Kidney epithelial cell (primary cell): Measurements from ENCODE around the gene ALOX5AP. TPM values are rescaled to one million over a fixed set of nuclear protein-coding genes. Genes with fewer than 3 reads are reported as not detected.

Source experiments
- DNase-seq: peaks from one replicate; pipeline ENCODE4 v3.0.0-alpha.2; 2010; ENCODE audit warnings: low read depth
- H3K27me3 ChIP-seq: 2 replicates; pipeline ENCODE4 v1.6.0; 2011; ENCODE audit warnings: low read length; ENCODE audit not compliant: control insufficient read depth, insufficient read depth
- H3K36me3 ChIP-seq: 2 replicates; pipeline ENCODE4 v1.5.1; 2011; ENCODE audit warnings: low read length; ENCODE audit not compliant: control insufficient read depth, insufficient read depth
- H3K4me3 ChIP-seq: 2 replicates; pipeline ENCODE4 v1.5.1; 2011; ENCODE audit warnings: low read depth, mild to moderate bottlenecking, control low read depth, low read length
- total RNA-seq: library from RNA; depleted of rRNA; stranded (reverse); fragments of >200 nt; gene quantifications from 2 replicates; pipeline ENCODE4 v1.2.3, GENCODE V29; 2015
- TF ChIP-seq, protein P1 (sequence below): IDR thresholded peaks from 2 replicates; pipeline ENCODE4 v1.5.1; 2011; ENCODE audit warnings: mild to moderate bottlenecking, moderate library complexity, low read length, control low read depth, inconsistent platforms; ENCODE audit not compliant: insufficient read depth, poor library complexity, severe bottlenecking

Gene ALOX5AP
- total RNA-seq, 1 donor from 2014 or later: 96.0 TPM

DNA sequence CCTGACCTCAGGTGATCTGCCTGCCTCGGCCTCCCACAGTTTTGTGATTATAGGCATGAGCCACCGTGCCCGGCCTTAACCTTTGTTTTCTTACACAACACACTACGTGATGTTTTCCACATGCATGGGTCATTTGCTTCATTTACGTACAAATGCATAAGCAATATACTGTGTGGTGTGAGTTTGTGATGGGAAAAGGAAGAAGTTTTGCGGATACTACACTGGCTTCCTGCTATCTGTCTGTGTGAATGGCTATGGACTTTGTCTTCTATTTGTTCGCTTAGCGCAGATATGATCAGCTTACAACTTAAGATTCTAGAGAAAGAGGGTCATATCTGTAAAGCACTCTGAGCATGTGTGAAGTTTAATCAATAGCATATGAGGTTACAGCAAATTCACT lies 5.5 kb upstream of the ALOX5AP start:
- Histone ChIP-seq H3K36me3 (no peaks in the 10 kb centered on the region), H3K4me3 (no peak overlapping the region), H3K27me3 (no peaks in the 10 kb centered on the region)
- no peak for DNase-seq
- TF ChIP-seq, protein P1, sequence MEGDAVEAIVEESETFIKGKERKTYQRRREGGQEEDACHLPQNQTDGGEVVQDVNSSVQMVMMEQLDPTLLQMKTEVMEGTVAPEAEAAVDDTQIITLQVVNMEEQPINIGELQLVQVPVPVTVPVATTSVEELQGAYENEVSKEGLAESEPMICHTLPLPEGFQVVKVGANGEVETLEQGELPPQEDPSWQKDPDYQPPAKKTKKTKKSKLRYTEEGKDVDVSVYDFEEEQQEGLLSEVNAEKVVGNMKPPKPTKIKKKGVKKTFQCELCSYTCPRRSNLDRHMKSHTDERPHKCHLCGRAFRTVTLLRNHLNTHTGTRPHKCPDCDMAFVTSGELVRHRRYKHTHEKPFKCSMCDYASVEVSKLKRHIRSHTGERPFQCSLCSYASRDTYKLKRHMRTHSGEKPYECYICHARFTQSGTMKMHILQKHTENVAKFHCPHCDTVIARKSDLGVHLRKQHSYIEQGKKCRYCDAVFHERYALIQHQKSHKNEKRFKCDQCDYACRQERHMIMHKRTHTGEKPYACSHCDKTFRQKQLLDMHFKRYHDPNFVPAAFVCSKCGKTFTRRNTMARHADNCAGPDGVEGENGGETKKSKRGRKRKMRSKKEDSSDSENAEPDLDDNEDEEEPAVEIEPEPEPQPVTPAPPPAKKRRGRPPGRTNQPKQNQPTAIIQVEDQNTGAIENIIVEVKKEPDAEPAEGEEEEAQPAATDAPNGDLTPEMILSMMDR: no peak

- Histone ChIP-seq H3K4me3 (no peak overlapping the region), H3K36me3 (no peaks in the 10 kb centered on the region), H3K27me3 (no peaks in the 10 kb centered on the region)
- no peak for DNase-seq
- TF ChIP-seq, protein P1: no peak
Observed at GRCh38 chr13:30730526-30730925, 4.8 kb upstream of the ALOX5AP start.

- Histone ChIP-seq H3K4me3 (no peak overlapping the region), H3K36me3 (no peaks in the 10 kb centered on the region), H3K27me3 (no peaks in the 10 kb centered on the region)
- TF ChIP-seq, protein P1: no peak
- no peak for DNase-seq
Observed at GRCh38 chr13:30731361-30732045, 3.8 kb upstream of the ALOX5AP start.

- no peak for DNase-seq
- Histone ChIP-seq H3K27me3 (no peaks in the 10 kb centered on the region), H3K4me3 (no peak overlapping the region), H3K36me3 (no peaks in the 10 kb centered on the region)
- TF ChIP-seq, protein P1: no peak
Observed at GRCh38 chr13:30732046-30732390, 3.3 kb upstream of the ALOX5AP start.

DNA sequence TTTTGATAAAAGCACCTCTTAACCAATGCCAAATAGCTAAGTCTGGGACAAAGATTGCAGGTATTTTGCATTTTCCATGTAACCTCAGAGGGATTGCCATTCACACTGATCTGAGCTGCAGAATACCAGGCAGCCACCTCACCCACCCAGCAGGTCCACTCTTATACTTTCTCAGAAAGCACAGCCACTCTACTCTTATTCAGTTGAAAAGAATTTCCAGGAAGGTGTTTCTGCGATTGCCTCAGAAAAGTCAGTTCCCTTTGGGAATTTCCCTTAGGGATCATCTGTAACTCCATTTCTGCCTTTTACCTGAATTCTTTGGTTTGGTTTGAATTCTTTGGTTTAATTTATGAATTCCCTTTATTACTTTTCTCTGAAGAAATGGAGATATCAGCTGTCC lies 904 bp upstream of the ALOX5AP start:
- TF ChIP-seq, protein P1: no peak
- Histone ChIP-seq H3K36me3 (no peaks in the 10 kb centered on the region), H3K4me3 (no peak overlapping the region), H3K27me3 (no peaks in the 10 kb centered on the region)
- peak; percentile 69 for DNase-seq

DNA sequence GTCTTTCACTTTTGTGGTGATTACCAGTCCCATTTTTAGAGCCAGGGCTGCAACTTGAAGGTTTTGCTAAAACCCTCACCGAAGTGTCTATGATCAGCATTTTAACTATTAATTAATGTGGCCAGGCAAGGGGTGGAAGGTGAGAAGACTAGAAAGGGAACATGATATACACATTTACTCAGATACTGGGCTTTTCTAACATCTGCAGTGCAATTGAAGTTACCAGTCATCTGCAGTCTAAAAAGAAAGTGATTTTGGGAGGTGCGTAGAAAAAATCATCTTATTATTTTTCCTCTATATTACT lies 481 bp downstream of the ALOX5AP start:
- Histone ChIP-seq H3K27me3 (no peaks in the 10 kb centered on the region), H3K36me3 (no peaks in the 10 kb centered on the region), H3K4me3 (no peak overlapping the region)
- TF ChIP-seq, protein P1: no peak
- no peak for DNase-seq
